Astrocyte of the spinal cord (primary cell): ENCODE results near the gene PADI2.

ENCODE experiments used
- DNase-seq: peaks from one replicate; pipeline ENCODE4 v3.0.0; 2011; ENCODE audit warnings: low read depth, low spot score
- H3K4me3 ChIP-seq: 2 replicates; pipeline ENCODE4 v1.5.1; 2011; ENCODE audit warnings: low read depth, mild to moderate bottlenecking, low read length, moderate library complexity
- in situ Hi-C: cut with HindIII; loops from 2 replicates; pipeline ENCODE4 v1.10.0; 2017; ENCODE audit warnings: low sequenced_read_pairs
- TF ChIP-seq, protein P1 (sequence below): IDR thresholded peaks from 2 replicates; pipeline ENCODE4 v1.5.1; 2012; ENCODE audit warnings: low read depth, mild to moderate bottlenecking, low read length, inconsistent platforms

PADI2 gene

DNA sequence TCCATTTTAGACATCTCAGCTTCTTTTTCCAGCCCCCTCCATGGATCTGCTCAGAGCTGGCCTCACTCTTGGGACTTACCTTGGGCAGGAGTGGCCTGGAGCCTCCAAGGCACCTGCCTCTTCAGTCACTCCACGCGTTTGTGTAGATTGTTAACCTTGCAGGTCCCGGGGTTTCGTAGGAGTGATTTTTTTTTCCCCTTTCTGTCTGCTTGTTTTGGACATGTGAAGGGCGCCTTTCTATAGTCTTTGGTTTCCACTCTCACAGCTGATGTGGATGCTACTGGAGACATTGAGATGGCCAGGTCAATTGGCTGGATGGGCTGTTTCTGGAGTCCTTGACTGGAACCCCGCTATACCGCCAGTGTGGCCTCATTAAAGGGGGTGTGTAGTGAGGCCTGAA, 63.5 kb downstream of the PADI2 start:
- in situ Hi-C loops: no loop called here
- TF ChIP-seq, protein P1, sequence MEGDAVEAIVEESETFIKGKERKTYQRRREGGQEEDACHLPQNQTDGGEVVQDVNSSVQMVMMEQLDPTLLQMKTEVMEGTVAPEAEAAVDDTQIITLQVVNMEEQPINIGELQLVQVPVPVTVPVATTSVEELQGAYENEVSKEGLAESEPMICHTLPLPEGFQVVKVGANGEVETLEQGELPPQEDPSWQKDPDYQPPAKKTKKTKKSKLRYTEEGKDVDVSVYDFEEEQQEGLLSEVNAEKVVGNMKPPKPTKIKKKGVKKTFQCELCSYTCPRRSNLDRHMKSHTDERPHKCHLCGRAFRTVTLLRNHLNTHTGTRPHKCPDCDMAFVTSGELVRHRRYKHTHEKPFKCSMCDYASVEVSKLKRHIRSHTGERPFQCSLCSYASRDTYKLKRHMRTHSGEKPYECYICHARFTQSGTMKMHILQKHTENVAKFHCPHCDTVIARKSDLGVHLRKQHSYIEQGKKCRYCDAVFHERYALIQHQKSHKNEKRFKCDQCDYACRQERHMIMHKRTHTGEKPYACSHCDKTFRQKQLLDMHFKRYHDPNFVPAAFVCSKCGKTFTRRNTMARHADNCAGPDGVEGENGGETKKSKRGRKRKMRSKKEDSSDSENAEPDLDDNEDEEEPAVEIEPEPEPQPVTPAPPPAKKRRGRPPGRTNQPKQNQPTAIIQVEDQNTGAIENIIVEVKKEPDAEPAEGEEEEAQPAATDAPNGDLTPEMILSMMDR: no peak

DNA sequence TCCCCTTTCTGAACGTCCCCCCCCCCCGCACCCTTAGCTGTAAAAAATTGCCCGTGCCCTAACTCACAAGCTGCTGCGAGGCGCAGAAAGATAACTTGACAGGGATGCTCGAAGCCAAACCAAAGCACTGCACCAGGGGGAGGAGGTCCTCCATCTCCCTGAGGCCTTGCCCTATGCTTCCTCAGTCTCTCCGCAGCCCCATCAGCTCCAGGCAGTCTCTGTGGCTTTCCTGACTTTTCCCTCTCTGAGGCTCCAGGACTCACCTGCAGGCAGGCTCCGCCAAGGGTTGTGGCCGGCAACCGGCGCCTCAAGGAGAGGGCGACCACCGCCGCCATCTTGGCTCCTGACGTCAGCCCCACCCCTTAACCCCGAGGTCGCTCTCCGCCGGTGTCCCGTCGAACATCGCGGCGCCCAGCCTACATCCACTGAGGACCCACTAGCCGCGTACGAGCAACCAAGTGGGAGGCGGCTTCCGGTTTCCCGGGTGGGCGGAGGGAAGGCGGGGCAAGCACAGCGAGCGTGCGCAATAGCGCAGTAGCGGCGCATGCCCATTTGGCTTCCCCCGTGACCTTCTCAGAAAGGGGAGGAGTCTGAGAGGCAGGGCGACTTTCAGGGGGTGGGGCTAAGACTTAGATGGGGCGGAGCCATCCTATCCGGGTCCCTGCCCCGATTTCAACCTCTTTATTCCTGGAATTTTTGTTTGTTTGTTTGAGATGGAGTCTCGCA, 65.4 kb downstream of the PADI2 start, which contains the start of gene SDHB:
Gene SDHB, minus strand, starts transcription at position 348 of the 726 bp plus-strand sequence. Its CDS starts 13 bp downstream, at position 335.
- in situ Hi-C loops: no loop called here
- H3K4me3 ChIP-seq: peak within 1 kb of the TSS; percentile 80
- peak; percentile 99 for DNase-seq
- TF ChIP-seq, protein P1: no peak

More for the DNA sequence above, 63.5 kb downstream of the PADI2 start:
- no peak for DNase-seq
- no peak overlapping the region for H3K4me3 ChIP-seq

DNA sequence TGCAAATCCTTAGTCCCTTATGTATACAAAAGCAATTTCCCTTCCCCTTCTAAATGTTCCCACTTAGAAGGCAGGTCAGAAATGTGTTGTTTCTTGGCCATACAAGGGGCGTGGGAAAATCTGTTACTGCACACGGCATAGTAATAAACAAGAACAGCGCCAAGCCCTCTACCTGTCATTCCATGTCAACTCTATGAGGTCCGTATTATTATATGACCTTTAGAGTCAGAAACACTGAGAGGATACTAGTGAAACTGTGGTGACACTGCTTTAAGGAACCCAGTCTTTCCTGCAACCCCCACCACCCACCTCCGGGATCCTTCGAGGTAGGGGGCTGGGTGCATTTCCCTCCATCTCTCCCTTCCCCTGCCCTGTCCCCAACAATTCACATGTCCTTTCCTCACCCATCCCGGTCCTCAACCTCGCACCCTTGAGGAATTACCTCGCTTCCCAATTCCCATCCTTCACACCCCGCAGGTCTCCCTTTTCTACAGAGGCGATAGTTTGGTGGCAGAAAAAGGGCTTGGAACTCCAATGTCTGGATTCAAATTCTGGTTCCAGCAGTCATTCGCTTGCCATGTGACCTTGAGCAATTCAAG, 66.1 kb downstream of the PADI2 start:
- TF ChIP-seq, protein P1: no peak
- in situ Hi-C loops: no loop called here
- peak overlapping the region; percentile 80 for H3K4me3 ChIP-seq
- no peak for DNase-seq

DNA sequence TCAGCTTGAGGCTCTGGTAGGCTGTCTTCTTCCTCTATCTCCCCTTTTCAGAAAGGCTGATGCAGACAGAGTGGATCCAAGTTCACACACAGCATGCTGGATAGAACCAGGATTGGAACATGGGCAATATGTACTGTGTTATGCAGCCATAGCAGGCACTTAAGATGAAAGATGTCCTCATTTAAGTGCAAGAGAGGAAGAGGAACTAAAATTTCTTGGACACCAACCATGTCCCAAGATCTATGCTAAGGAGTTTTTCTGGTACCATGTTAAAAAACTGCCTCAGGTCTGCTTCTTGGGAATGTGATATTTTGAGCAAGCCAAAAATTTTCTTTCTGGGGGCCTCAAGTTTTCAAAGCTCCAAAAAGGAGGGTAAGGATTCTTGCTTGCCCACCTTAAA, 66.6 kb downstream of the PADI2 start:
- in situ Hi-C loops: no loop called here
- no peak for DNase-seq
- TF ChIP-seq, protein P1: no peak
- H3K4me3 ChIP-seq: peak overlapping the region; percentile 80

DNA sequence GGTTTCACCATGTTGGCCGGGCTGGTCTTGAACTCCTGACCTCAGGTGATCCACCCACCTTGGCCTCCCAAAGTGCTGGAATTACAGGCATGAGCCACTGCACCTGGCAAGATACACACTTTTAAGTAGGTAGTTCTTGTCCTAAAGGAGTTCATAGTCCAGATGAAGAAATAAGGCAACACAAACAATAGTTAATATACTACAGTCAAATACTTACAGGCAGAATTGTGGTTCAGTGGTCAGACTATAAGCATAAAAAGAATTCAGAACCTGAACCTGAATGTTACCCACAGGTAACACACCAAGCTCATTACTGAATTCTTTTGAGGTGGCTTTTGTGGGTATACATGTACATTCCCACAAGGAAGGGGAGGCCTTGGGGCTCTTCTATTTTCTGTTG, 67.2 kb downstream of the PADI2 start:
- TF ChIP-seq, protein P1: no peak
- DNase-seq: no peak
- in situ Hi-C loops: no loop called here
- no peak overlapping the region for H3K4me3 ChIP-seq

DNA sequence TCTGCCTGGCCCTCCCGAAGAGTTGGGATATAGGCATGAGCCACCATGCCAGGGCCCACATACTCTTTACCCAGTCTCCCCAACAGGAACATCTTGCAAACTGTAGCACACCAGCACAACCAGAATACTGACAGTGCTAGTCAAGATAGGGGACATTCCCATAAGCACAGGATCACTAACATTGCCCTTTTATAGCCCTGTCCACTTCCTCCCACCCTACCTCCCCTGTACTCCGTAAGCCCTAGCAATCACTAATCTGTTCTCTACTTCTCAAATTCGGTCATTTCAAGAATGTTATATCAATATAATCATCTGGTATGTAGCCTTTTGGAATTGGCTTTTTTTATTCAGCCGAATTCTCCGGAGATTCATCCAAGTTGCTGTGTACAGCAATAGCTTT, 71.3 kb downstream of the PADI2 start:
- no peak for DNase-seq
- in situ Hi-C loops: no loop called here
- TF ChIP-seq, protein P1: no peak
- H3K4me3 ChIP-seq: no peak overlapping the region
